GM12873 (cell line): ENCODE results near the gene HOMER1.

Experiments
- TF ChIP-seq, protein P1 (sequence below): IDR thresholded peaks from 2 replicates; pipeline ENCODE4 v1.5.1; 2012; ENCODE audit warnings: low read depth, mild to moderate bottlenecking, moderate library complexity, low read length, control low read depth; ENCODE audit not compliant: insufficient read depth; ENCODE audit errors: missing control alignments

The HOMER1 gene

DNA sequence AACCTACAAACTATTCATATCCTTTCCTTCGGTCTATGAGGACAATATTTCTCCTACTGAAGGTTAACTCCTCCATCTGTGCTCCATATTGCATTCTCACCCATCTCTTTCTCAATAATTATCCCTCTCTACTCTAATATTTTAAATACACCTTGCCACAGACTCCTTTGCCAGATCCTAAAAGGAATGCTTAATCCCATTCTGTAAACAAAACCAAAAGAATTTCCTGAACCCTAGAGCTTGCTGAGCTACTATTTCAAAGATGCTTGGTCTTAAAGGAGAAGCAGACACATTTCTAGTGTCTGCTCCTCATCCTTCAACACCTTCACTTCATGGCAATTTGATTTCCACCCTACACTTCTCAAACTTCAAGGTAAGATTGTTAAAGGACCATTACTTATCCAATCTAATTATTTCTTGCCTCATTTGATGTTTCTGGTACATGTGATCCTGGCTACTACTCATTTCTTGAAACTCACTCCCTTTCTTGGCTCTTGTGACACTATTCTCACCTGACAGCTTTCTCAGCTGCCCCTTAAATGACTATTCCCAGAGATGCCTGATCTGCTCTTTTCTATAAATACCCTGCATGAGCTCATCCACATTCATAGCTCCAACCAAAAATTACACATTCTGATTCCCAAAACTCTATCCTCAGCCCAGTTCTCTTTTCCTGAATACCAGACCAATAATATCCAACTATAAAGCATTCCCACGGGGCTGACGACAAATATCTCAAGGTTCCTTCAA lies 20.2 kb downstream of the HOMER1 start:
- TF ChIP-seq, protein P1, sequence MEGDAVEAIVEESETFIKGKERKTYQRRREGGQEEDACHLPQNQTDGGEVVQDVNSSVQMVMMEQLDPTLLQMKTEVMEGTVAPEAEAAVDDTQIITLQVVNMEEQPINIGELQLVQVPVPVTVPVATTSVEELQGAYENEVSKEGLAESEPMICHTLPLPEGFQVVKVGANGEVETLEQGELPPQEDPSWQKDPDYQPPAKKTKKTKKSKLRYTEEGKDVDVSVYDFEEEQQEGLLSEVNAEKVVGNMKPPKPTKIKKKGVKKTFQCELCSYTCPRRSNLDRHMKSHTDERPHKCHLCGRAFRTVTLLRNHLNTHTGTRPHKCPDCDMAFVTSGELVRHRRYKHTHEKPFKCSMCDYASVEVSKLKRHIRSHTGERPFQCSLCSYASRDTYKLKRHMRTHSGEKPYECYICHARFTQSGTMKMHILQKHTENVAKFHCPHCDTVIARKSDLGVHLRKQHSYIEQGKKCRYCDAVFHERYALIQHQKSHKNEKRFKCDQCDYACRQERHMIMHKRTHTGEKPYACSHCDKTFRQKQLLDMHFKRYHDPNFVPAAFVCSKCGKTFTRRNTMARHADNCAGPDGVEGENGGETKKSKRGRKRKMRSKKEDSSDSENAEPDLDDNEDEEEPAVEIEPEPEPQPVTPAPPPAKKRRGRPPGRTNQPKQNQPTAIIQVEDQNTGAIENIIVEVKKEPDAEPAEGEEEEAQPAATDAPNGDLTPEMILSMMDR = no peak

DNA sequence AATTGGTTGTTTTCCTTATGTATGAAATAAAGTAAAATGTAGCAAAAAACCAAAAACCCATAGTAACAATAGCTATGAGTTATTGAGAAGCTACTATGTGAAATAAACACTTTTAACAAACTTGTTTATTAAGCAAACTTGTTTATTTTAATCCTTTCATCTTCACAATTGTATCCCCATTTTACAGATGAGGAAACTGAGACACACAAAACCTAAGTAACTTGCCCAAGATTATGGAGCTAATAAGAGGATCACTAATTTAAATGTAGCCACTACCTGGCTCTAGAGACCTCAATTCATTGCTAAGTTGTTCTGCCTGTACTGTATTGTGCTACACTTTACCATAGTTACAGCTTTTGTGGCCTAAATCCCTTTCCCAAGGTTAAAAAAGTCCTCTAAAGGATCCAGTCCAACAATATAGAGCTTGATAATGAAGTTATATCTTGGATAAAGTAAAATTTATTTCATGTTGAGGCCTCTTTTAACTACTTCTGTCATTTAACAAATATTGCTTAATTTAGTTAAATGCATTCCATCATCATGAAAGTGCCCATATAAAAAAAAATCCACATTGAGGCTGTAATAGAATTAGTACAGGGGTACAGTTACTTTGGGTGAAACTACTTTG lies 22.1 kb downstream of the HOMER1 start:
- TF ChIP-seq, protein P1 = no peak

DNA sequence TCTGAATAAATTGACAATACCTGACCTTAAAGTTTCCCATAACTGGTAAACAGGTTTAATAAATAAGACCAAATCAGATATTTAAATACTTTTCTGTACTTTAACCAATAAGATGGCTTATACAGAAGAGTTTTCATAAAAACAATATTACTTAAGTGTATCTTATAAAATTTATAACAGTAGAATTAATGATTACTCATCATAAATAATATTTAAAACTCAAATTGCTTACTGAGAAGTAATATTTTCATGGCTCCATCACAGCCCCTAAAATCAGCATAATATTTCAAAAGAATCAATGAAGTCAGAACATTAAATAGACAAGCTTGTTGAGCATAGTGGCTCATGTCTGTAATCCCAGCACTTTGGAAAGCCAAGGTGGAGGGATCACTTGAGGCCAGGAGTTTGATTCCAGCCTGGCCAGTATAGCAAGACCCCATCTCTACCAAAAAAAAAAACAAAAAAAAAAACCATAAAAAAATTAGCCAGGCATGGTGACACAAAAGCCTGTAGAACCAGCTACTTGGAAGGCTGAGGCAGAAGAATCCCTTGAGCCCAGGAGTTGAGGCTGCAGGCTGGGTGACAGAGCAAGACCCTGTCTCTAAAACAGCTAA lies 23.5 kb downstream of the HOMER1 start:
- TF ChIP-seq, protein P1 = no peak

GRCh38 chr5:79489773-79490172 lies 24.2 kb downstream of the HOMER1 start:
- TF ChIP-seq, protein P1 = no peak

DNA sequence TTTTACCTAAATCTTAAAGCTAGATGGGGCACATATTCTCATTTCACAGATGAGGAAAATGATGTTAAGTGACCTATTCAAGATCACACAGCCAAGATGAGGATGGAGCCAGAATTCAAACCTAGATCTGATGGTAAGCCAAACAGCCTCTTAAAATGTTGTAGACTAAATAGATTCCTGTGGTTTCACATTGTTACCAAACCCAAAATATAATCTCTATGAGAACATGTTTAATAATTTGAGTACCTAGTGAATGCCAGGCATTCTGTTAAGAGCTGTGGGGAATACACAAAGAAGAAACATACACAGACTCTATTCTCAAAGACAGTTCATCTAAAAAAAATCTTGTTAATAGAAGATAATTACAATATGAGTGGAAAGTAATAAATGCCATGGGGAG lies 25.2 kb downstream of the HOMER1 start:
- TF ChIP-seq, protein P1 = no peak

DNA sequence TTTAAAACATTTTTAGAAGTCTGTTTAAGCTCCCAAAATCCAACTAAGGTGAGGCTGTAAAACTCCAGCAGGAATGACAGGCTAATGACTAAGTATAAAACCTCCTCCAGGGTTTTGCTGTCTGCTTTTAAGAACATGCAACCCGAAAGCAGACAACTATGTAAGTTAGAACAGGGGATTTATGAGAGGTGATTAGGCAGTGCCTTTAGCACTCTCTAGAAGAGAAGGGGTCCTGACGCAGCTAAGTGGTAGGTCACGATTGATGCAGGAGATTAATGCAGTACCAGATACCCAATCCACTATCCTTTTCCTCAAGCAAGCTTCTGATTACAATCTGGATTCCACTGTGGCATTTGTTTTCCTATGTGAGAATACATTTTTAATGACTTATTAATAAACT lies 25.9 kb downstream of the HOMER1 start:
- TF ChIP-seq, protein P1 = no peak

- TF ChIP-seq, protein P1 = no peak
Observed at GRCh38 chr5:79487251-79487650, 26.7 kb downstream of the HOMER1 start.
